ENCODE data around the gene MACO1.
"Not testable (repeated sequence)": the region's sequence is repeated elsewhere in the genome, so short reads cannot be mapped to it uniquely, and the experiment has no call there.

MACO1 gene

DNA sequence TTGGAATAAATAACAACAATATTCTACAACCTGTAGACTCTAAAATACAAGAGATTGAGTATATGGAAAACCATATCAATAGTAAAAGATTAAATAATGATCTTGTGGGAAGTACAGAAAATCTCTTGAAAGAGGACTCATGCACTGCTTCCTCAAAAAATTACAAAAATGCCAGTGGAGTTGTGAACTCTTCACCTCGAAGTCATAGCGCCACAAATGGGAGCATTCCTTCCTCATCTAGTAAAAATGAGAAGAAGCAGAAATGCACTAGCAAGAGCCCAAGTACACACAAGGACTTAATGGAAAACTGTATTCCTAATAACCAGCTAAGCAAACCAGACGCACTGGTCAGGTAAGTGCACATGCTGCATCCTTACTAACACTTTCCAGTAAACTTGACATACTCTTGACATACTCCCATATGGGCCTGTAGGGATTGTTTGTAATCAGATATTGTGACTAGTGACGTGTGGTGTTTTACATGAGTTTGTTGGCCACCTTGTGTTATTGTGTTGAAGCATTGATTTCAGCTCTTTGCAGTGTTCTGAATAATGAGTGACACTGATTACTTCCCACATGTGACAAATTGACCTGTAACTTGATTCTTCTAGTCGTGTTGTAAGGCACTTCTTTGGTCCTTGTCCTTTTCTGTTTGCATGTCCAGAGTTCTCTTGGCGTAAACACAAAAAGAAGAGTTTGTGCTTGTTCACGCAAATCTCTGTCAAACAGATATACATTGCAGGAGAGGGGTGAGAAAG is 28.0 kb downstream of the MACO1 start:
- no peak for DNase-seq (ENCODE audit: low read depth in 2 of 2)

DNA sequence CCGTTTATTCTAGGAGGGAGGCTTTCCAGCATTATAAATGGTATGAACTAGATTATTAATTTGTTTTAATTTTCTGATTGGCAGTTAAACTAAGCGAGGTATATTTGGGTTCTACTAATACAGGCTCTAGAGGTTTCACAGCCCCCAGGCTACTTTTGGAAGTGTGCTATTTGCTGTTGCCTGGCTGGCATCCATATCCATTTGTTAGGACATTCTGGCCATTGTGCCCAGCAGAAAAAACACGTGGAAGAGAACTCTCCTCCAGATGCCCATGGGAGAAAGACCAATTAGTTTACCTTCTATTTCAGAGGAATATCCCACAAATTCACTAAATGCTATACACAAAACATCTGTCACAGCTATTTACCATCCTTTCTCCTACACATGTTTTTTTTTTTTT is 29.3 kb downstream of the MACO1 start:
- DNase-seq (ENCODE audit: low read depth in 2 of 2): no peak

DNA sequence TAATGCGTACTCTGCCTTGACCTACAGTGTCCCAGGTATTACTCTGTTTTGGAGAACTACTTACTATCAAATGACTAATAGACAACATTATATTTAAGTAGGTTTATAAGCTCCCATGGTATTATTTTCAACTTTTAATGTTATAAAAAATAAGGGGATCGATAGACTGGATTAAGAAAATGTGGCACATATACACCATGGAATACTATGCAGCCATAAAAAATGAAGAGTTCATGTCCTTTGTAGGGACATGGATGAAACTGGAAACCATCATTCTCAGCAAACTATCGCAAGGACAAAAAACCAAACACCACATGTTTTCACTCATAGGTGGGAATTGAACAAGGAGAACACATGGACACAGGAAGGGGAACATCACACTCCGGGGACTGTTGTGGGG is 30.1 kb downstream of the MACO1 start:
- DNase-seq (ENCODE audit: low read depth in 2 of 2): not testable (repeated sequence)

DNA sequence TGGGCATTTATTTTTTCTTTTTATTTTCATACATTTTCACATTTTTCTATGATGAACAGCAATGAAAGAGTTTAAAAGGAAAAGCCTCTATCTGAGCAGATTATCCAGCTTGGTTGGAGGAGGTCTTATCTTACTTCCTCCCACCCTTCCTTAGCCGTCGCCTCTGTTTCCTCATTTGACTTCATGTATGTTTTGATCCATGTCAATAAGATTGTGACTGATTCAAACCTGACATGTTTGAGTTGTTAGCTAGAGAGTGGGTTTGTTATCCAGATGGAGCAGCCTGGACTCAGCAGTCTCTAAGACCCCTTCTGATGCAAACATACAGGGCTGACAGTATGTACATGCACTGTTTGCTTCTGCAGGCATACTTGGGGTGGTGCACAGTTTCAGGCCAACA is 31.2 kb downstream of the MACO1 start:
- no peak for DNase-seq (ENCODE audit: low read depth in 2 of 2)

DNA sequence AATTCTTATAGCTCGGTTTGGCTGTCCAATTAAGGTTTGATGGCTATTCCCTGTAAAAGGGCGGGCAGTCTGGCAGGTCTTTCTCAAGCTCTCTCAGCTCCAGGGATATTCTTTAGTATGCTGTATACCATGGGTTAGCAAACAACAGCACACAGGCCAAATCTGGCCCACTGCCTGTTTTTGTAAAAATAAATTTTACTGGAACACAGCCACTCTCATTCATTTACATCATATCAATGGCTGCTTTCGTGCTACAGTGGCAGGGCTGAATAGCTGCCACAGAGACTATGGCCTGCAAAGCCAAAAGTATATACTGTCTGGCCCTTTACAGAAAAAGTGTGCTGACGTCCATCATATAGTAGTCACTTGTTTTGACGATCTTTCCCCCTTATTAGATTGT is 32.0 kb downstream of the MACO1 start:
- no peak for DNase-seq (ENCODE audit: low read depth in 2 of 2)

DNA sequence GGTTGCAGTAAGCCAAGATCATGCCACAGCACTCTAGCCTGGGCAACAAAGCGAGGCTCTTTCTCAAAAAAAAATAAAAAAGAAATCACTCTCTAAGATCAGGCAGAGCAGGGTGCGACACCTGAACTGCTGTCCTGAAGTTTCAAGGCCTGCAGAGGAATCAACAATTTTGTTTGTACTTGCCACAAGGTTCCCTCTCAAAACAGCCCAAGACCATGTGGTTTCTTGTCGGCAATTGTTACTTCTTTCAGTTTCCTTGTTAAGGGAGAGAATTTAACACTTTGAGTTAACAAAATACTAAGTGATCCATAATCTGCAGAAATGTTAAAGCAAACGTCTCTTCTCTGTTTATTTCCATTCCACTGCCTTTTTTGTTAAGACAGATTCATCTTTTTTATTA is 36.5 kb downstream of the MACO1 start:
- DNase-seq (ENCODE audit: low read depth in 2 of 2): no peak

DNA sequence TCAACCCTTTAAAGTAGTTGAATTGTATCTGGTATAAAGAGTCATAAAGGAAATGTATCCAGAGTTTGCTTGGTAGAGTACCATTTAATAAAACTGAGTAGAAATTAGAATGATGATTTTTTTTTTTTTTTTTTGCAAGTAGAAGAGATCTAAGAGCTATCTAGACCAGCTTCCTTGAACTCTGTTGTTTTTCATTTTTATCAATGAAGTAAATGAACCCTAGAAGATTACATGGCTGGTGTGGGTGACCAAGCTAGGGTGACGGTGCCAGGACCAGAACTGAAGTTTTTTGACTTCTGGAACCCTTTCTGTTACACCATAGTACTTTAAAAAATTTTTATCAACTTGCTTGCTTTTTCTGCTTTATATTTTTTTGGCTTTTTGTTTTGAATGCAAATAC is 36.9 kb downstream of the MACO1 start:
- DNase-seq (ENCODE audit: low read depth in 2 of 2): no peak

DNA sequence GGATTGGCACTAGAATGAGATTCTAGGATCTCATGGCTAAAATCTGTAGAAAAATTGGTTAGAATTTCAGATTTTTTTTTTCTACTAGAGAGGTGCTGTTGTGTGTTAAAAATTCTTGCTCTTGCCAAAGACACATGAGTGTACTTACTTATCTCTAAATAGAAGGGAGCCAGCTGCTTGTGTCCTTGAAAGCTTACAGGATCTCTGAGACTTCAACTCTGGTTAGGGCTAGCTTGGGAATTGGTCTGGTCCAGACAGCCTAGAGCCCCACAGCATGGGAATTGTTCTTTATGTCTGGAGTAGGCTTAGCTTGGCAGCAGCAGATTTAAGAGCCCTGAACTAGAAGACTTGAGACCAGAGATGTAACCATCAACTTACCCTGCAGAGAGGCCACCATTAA is 37.3 kb downstream of the MACO1 start:
- DNase-seq (ENCODE audit: low read depth in 2 of 2): no peak

DNA sequence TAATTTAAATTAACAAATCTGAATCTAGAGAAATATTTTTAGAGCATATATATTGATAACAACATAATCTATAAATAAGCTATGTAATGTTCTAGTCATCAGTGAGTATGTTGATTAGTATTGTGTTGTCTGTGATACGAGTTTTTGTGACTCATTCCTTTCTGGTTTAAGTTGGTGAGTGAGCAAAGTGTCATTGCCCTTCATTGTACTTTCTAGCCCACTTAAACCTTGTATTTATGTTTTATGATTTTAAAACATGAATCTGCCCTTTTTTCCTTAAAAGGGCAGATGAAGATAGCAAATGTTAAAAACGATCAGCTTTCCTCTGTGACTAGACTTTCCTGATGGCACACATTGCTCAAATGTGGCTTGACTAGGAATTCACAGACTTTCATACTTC is 38.5 kb downstream of the MACO1 start:
- DNase-seq (ENCODE audit: low read depth in 2 of 2): no peak

DNA sequence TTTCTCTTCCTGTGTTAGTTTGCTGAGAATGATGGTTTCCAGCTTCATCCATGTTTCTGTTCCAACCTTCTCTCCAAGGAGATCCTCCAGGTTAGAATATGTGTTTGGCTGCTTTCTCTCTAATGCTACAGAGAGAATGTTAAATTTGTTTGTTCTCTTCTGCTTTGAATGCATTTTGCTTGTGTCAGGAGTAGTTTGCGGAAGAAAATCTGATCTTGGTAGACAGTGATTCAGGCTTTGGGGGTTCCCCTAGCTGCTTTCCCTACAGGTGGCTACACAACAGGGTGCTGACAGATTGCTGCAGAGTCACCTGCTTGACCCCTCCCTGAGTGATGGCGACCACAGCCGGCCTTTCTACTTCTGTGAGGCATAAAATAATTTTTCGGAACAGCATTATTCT is 41.8 kb downstream of the MACO1 start:
- no peak for DNase-seq (ENCODE audit: low read depth in 2 of 2)

DNA sequence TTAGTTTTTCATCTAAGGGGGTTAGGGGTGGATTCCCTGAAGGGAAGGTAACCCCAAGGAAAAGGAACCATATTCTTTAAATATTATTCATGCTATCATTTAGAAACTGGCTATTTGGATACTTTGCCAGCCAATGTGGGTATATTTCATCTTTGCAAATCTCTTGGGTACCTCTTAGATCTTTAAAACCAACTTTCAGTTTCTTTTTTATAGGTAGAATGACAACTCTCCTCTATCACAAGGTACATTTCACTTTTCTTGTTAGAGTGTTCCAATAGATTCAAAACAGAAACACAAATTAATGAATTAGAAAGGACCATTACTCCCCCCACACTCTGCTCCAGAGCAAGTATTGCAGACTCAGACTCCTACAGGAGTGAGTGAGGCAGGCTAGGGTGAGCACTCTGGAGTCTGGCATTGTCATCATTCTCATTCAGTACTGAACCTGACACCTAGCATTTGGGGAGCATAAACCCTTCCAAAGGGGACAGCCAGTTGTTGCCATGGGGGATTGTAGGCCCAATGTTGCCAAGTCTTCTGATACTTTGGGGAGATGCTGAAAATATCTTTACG is 43.0 kb downstream of the MACO1 start:
- no peak for DNase-seq (ENCODE audit: low read depth in 2 of 2)

DNA sequence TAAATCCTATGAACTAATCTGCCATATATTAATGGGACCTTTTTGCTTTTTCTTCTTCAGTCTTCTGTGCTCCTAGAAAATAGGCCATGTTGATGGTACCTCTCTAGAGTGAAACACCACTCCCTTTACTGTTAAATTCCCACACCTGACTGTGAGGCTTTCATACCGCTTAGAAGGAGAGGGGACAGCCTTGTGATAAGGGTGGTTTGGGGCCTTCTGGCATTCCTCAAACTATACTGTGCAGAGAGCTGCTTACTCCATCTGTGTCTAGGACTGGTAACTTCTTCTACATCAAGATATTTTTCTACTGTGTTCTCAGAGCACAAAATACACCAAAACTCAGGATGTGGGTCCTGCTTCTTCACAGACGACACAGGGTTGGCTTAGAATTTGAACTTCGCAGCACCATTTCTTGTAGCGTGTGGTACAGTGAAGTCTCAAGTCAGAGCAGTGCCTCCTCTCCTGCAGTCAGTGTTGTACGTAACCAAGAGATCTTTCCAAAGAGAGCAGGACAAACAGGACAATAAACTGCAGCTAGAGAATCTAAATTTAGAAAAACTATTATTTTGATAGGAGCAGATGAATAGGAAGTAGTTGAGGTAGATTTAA is 43.8 kb downstream of the MACO1 start:
- DNase-seq (ENCODE audit: low read depth in 2 of 2): no peak

DNA sequence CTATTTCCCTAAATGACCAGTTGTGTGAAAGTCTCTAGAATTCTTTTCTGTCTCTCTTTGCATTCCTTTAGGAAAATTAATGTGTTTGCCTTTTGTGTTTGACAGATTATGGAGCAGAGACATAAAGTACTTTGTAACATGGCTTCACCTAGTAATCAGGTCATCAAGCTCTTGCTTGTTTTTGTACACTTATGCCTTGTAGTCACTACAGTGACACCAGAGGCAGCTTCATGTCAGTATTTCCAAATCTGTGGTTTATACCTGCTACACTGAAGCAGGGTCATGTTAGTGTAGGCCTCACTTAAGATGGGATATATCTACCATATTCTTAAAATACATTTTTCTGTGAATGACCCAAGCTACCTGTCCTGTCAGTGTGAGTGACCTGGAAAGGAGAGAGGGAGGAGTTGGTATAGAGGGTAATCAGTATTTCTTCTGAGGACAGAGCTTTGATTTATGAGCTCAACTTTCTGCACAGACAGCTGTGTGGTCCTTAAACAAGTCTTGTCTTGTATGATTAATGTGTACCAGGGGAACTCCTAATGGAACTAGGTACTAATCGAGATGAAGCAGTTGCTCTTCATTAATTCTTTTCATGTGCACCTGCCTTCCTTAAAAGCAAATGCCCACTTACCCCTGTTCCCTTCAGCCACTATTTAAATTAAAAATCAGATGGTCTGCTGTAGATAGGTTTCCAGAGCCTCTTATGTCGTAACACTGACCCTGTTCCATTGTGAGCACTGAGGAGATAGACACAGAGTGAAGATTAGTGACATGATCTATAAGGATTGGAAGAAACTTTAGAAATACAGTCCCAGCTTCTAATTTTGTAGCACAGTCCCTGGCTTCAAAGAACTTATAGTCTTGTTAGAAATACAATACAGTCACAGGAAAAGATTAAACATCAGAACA is 45.7 kb downstream of the MACO1 start:
- no peak for DNase-seq (ENCODE audit: low read depth in 2 of 2)

DNA sequence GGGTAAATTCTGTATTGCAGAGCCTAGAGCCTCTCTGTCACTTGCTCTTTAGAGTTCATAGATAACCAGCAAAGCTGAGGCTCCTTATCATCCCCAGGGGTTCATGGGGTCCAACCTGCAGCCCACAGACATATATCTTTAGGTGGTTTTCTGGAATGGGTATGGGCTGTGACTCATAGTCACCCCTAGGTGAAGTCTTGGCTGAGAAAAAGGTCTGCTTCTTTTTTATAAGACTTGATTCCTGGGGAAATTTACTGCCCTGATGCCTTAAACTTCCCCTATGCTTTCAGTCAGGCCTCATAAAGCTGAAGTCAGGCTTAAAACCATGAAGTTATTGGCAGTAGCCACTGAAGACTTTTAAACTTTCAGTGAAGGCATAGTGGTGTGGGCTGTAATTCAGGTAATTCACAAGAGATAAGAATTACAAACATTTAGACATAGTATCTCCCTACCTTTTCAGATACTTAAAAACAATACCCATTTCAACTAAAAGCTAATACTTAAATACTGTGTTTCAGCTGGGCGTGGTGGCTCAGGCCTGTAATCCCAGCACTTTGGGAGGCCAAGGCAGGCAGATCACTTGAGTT is 46.8 kb downstream of the MACO1 start:
- DNase-seq (ENCODE audit: low read depth in 2 of 2): no peak

DNA sequence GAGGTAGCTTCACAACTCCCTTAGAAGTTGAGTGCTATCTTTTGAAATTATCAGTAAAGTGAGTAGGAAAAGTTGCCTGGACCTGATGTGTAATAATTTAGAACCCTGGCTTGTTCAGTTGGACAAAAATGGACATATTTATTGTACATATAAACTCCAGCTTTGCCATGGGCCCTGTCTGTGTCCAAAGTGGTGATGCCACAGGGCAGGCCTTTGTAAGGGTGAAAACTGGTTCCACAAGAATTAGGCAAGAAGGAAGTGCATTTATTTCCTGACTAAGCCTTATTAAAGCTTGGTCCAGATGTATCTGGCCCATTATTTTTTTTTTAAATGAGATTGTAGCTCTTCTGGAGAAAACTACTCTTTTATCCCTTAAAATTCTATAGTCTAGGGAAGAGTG is 47.9 kb downstream of the MACO1 start:
- DNase-seq (ENCODE audit: low read depth in 2 of 2): no peak

DNA sequence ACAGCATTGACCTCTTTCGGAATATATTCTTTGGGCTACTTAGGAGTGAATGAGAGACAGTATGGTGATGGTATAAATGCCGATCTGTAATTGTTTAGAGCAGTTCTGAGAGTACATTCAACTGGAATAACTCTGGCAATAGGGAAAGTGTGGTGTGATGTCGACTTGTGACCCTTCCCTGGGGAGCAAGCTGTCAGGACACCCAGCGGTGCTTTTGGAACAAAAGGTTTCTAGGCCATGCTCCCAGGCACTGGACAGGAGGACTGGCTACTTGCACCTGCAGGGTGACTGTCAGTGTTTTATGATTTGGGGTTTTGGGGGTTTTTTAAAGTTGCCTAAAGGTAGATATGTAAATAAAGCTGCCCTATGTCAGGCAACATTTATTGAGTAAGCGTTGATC is 50.9 kb downstream of the MACO1 start:
- no peak for DNase-seq (ENCODE audit: low read depth in 2 of 2)

DNA sequence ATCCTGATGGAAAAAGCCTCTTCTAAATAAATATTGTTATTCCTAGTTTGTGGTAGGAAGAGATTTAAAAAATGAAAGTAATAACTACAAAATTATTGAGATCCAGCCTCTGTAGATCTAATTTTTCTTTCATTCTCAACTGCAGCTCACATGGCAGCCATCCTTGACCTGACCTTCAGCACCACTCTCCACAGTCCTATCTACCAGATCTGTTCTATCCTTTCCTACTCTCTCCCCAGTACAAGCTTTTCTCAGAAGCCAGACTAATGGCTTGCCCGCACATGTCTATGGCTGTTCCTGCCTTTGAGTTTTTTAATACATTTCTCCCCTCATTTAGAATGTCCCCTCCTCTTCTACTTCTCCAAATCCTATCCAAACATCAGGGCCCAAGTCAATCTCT is 51.5 kb downstream of the MACO1 start:
- no peak for DNase-seq (ENCODE audit: low read depth in 2 of 2)

DNA sequence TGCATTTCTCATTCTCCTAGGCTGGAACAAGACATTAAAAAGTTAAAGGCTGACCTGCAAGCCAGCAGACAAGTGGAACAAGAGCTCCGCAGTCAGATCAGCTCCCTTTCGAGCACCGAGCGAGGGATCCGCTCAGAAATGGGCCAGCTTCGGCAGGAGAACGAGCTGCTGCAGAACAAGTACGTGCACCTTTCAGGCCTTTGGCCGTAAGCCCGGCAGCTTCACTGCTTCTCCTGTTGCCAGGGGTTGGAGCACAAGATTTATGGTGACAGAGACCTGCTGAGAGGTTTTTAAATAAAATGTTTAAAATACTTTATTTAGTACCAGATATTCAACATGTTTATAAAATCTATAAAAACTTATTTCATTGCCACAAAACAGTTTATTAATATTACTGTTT is 53.4 kb downstream of the MACO1 start:
- no peak for DNase-seq (ENCODE audit: low read depth in 2 of 2)

DNA sequence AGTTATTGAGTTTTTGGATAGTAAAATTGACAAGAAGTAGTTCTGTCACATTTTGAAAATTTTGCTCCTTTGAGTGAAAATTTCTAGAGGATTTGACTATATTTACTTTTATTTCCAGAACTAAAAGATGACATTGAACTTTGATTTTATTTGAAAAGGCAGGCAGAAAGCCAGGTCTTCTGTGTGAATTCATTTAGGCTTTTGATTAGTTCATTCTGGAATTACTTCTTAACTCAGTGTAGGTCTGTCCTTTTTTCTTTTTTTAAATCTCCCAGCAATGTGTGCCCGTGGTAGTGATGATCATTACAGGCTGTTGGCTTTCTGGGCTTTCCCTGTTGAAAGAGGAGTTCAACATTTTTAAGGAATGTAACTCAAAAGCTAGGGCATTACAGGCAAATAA is 53.8 kb downstream of the MACO1 start:
- no peak for DNase-seq (ENCODE audit: low read depth in 2 of 2)

DNA sequence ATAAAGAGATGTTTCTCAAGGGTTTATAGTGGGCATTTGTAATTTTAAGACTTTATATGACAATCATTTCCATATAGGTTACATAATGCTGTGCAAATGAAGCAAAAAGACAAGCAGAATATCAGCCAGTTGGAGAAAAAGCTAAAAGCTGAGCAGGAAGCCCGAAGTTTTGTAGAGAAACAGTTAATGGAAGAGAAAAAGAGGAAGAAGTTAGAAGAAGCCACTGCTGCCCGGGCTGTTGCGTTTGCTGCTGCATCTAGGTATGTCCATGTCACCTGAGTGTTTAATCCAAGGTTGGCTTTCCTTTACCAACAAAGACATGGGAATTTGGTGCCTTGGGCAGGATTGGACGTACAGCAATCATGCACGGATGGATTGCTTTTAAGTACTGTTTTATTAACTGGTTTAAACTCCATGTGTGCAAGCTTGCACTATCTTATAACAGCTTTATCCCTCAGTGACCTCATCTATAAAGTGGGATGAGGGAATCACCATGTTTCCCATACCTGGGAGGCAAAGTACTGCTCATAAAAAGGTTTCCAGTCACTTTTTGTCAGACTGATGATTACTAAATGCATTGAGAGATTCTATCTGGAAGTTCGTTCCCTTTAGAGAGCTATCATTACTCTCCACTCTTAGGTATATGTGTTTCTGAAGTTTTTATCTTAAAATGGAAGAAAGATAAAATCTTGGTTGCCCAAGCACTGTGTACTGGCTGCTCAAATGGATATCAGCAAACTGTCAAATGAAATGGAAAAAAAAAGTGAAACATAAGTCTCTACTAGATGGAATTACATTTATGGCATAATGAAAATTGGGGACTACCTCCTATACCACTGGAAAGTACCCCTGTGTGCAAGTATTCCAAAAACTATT is 55.1 kb downstream of the MACO1 start:
- no peak for DNase-seq (ENCODE audit: low read depth in 2 of 2)

DNA sequence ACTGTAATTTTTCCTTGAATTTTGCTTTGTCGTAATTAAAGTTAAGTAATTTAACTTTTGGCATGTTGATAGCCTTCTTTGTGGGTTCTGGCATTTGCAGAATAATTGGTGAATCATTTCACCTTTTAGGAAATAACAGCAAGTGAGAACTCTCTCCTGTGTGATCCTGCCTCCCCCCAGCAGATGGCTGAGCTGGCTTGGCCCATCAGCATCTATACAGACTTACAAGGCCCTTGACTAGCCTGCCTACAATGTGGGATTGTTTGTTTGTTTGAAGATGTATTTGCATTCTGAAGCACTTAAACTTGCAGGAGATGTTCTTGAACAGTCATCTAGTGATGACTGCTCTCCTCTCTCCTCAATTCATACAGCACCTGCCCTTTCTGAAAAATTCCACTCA is 55.9 kb downstream of the MACO1 start:
- DNase-seq (ENCODE audit: low read depth in 2 of 2): no peak

All from stimulated activated CD8-positive, alpha-beta memory T cell treated with anti-CD3 and anti-CD28 coated beads, Interleukin-2, amount 100 ng/mL, for 1 hour (primary cell).